Measurements from ENCODE around the gene PNKP. TPM values are rescaled to one million over a fixed set of nuclear protein-coding genes. Genes with fewer than 3 reads are reported as not detected.

PNKP gene
- total and polyA plus RNA-seq, 9 of the 15 experiments (the other 6 are each of a cell fraction or from before 2014, with no cell fraction given), result 2.8 to 85.4 (median 25.3) TPM

DNA sequence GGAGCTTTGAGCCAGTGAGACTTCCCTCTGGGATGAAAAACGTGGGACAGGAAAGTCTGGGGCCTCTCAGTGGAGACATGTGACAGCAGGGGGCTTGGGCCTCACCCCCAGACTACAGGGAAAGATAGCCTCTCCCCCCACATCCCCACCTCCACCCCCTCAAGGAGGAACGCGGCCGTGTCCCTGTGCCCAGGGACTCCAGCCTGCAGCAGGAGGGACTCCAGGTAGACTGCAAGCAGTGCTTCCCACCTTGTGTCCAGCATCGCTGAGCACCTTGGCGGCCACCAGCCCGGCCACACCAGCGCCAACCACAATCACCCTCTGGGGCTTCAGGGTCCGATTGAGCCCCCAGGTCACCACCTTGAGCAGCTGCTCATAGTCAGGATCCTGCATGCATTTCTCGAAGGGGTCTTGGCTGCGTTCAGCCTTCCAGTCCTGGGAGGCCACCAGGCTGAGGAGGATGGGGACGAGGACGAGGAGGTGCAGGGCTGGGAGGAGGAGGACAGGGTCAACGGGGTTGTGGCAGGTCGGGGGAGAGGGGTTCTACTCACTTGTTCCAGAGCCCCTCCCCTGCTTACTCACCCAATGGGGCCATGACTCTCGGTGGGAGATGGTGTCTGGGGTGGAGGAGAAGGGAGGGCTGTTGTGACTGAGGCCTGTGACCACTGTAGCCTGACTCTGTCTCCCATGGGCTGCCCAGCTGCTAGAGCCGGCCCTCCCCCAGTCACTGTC, 28.4 kb upstream of the PNKP start:
- ChIA-PET CTCF (ENCODE audit: low intra/inter-chr PET ratio) (no interaction called here), POLR2A (interaction anchor here (0.9 to 2.1 kb wide), 6 partner anchors 8 to 45 kb away, joined by 3 to 8 read pairs (median 4); no protein-coding TSS in a partner anchor)
- peaks cover 4 to 38% of the 10 kb centered on the region in 2 experiments; a peak in 4 of 5 replicates for H3K4me1 ChIP-seq (replicated peaks in 1 of 2; ENCODE audit: control insufficient read depth in 2 of 2, insufficient read depth in 2 of 2, low read length in 2 of 2)
- no peak for FAIRE-seq
- H3K27me3 ChIP-seq (ENCODE audit: control insufficient read depth in 2 of 2, insufficient read depth in 2 of 2, low read length in 2 of 2), result peaks cover 2 to 14% of the 10 kb centered on the region in 2 experiments; a peak in 3 of 5 replicates
- peak overlapping the region in 1 of 2 experiments; percentile 65; a peak in 1 of 4 replicates for H3K9ac ChIP-seq (ENCODE audit: insufficient read depth in 1 of 2, low read depth in 2 of 2, low read length in 2 of 2)
- no TSS peak for BruUV-seq (replicated peaks)
- H3K9me1 ChIP-seq (ENCODE audit: control insufficient read depth, insufficient read depth, low read length), result peaks cover 7% of the 10 kb centered on the region
- no peak overlapping the region for H3K27ac ChIP-seq (ENCODE audit: extremely low read depth, low read depth, low read length)
- no peak overlapping the region for H3K4me3 ChIP-seq
- no peak; the same call in 2 of the 3 replicates for ATAC-seq
- intact Hi-C loops (cut with micrococcal nuclease) (no loop called here), in situ Hi-C loops (cut with MboI) (no loop called here)
- no peak for DNase-seq (ENCODE audit: extremely low read depth in 1 of 4, low spot score in 3 of 4)
- no peaks in the 10 kb centered on the region for H3K79me2 ChIP-seq (ENCODE audit: control insufficient read depth, insufficient read depth, low read length)
- no peak overlapping the region for H3K4me2 ChIP-seq (ENCODE audit: insufficient read depth, low read length)
- peaks cover 3% of the 10 kb centered on the region; the same call in 1 of the 2 replicates for H4K20me1 ChIP-seq (replicated peaks; ENCODE audit: control insufficient read depth, insufficient read depth, low read length)
- no peak for TF ChIP-seq MEF2D (tag; conservative IDR thresholded peaks at IDR 0.05; ENCODE audit: low read depth)
- TF ChIP-seq USF1 (CRISPR knock-in tag; IDR thresholded peaks at IDR 0.05), result peak; percentile 10; the same call in 1 of the 2 replicates
- WGBS (ENCODE audit: insufficient coverage, low coverage, missing lambda C conversion rate), result 15% methylated on average over 11 of the region's 17 CpGs
- H2AFZ ChIP-seq (ENCODE audit: low read depth, low read length), result no peak overlapping the region
- H3K9me3 ChIP-seq (replicated peaks; ENCODE audit: control insufficient read depth, insufficient read depth, low read depth, low read length), result no peaks in the 10 kb centered on the region
- H3K36me3 ChIP-seq (ENCODE audit: control insufficient read depth, insufficient read depth, low read length), result no peaks in the 10 kb centered on the region
